Panc1 (cell line): ENCODE results near the gene STRN3. TPM values are rescaled to one million over a fixed set of nuclear protein-coding genes. Genes with fewer than 3 reads are reported as not detected.

ENCODE experiments used
- ATAC-seq: fragments of 200-7000 bp; cut with Tn5 transposase; 2 replicates; pipeline ENCODE4 v1.9.1; 2020; ENCODE audit warnings: mild to moderate bottlenecking, moderate library complexity
- BruUV-seq: library from RNA; stranded (reverse); fragments of 400-500 nt; replicated peaks from 2 replicates; lab custom pipeline; 2021; lab: Mats Ljungman, UMichigan
- CTCF ChIA-PET: fragments of 300-600 bp; sonication (Branson Sonifier 250); formaldehyde crosslinking; loops from one replicate; lab custom pipeline; 2022; ENCODE audit warnings: antibody characterized with exemption; lab: Charles Lee
- POLR2A ChIA-PET: fragments of 300-600 bp; sonication (Branson Sonifier 250); formaldehyde crosslinking; loops from one replicate; lab custom pipeline; 2022; ENCODE audit warnings: antibody characterized with exemption; lab: Charles Lee
- DNase-seq: peaks from one replicate; pipeline ENCODE4 v3.0.0-alpha.2; 2010; ENCODE audit warnings: low read depth, low spot score
- H3K27ac ChIP-seq: 2 replicates; pipeline ENCODE4 v1.5.1; 2011; ENCODE audit warnings: mild to moderate bottlenecking, low read length, inconsistent platforms
- H3K27me3 ChIP-seq: fragments of 200-500 bp; sonication (Bioruptor generic); 2 replicates; pipeline ENCODE4 v1.6.0; 2014; ENCODE audit warnings: low read length, inconsistent platforms; ENCODE audit not compliant: control insufficient read depth, insufficient read depth
- H3K36me3 ChIP-seq: fragments of 200-500 bp; sonication (Bioruptor generic); 2 replicates; pipeline ENCODE4 v1.5.1; 2014; ENCODE audit warnings: inconsistent platforms, mild to moderate bottlenecking, low read length, moderate library complexity; ENCODE audit not compliant: control insufficient read depth, insufficient read depth
- H3K4me1 ChIP-seq: 2 replicates; pipeline ENCODE4 v1.5.1; 2011; ENCODE audit warnings: inconsistent platforms, mild to moderate bottlenecking, low read length, moderate library complexity; ENCODE audit not compliant: control insufficient read depth, insufficient read depth
- H3K4me3 ChIP-seq, 2 experiments: 2 replicates each; pipeline ENCODE4 v1.5.1; 2011 to 2012; ENCODE audit warnings: low read depth in 2 of 2, low read length in 2 of 2, mild to moderate bottlenecking in 2 of 2, inconsistent platforms in 1 of 2, moderate library complexity in 1 of 2
- H3K9me3 ChIP-seq: fragments of 200-500 bp; sonication (Bioruptor generic); 2 replicates; pipeline ENCODE4 v1.5.1; 2014; ENCODE audit warnings: low read depth, mild to moderate bottlenecking, inconsistent platforms, low read length, moderate library complexity; ENCODE audit not compliant: control insufficient read depth, insufficient read depth
- POLR2AphosphoS5 ChIP-seq: IDR thresholded peaks from 2 replicates; pipeline ENCODE4 v1.6.1; 2012; ENCODE audit warnings: mild to moderate bottlenecking, low read depth, low read length, moderate library complexity
- SIN3A ChIP-seq: IDR thresholded peaks from 2 replicates; pipeline ENCODE4 v1.6.1; 2012; ENCODE audit warnings: low read depth, mild to moderate bottlenecking, low read length, moderate library complexity, borderline replicate concordance; ENCODE audit not compliant: insufficient read depth
- TCF7L2 ChIP-seq: IDR thresholded peaks from 2 replicates; pipeline ENCODE4 v1.6.1; 2011; ENCODE audit warnings: mild to moderate bottlenecking, low read depth, low read length, inconsistent platforms
- in situ Hi-C: cut with HindIII; loops from 2 replicates; pipeline ENCODE4 v1.10.0; 2016; ENCODE audit warnings: low sequenced_read_pairs, low pct_unique_long_range_greater_than_20kb
- intact Hi-C: fragments of 100-400 bp; cut with micrococcal nuclease; formaldehyde crosslinking; loops from one replicate; pipeline ENCODE4 v1.10.0; 2022; ENCODE audit not compliant: unreplicated experiment
- total RNA-seq: library from RNA; stranded (reverse); gene quantifications from one replicate; pipeline ENCODE4 v1.2.1, GENCODE V29; 2021; ENCODE audit not compliant: unreplicated experiment
- TF ChIP-seq, protein P1 (sequence below), 2 experiments: IDR thresholded peaks; 2 replicates each; pipeline ENCODE4 v1.6.1; 2011 to 2012; ENCODE audit warnings: low read depth in 2 of 2, control low read depth in 1 of 2, low read length in 1 of 2, mild to moderate bottlenecking in 1 of 2, moderate library complexity in 1 of 2; ENCODE audit not compliant: insufficient read depth in 1 of 2
- TF ChIP-seq, protein P2 (sequence below): fragments of 450-650 bp; IDR thresholded peaks from 2 replicates; pipeline ENCODE4 v1.5.1; 2017; ENCODE audit warnings: mild to moderate bottlenecking

Gene STRN3
- total RNA-seq, 1 experiment from 2014 or later = 29.2 TPM

DNA sequence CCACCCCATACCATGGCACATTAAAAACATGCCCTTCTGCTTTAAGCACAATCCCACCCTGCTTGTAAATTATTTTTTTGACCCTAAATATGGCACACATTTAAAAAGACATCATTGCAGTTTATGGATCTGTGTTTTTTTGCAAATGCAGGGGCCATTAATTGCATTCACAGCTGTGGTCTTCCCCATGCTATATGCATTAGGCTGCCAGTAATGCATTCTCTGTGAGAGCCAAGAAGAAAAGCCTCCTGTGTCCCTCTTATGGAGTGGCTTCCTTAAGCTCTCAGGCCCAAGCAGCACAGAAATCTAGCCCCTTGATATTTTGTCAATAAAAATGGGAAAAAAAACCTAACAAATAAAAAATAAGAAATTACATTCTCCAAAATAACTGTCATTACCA is 172.2 kb downstream of the STRN3 start:
- no peaks in the 10 kb centered on the region for H3K36me3 ChIP-seq
- ATAC-seq = no peak
- no peak for DNase-seq
- POLR2A ChIA-PET = no interaction called here
- intact Hi-C loops (no loop called here), in situ Hi-C loops (no loop called here)
- no peak for TF ChIP-seq POLR2AphosphoS5
- TF ChIP-seq, protein P1, sequence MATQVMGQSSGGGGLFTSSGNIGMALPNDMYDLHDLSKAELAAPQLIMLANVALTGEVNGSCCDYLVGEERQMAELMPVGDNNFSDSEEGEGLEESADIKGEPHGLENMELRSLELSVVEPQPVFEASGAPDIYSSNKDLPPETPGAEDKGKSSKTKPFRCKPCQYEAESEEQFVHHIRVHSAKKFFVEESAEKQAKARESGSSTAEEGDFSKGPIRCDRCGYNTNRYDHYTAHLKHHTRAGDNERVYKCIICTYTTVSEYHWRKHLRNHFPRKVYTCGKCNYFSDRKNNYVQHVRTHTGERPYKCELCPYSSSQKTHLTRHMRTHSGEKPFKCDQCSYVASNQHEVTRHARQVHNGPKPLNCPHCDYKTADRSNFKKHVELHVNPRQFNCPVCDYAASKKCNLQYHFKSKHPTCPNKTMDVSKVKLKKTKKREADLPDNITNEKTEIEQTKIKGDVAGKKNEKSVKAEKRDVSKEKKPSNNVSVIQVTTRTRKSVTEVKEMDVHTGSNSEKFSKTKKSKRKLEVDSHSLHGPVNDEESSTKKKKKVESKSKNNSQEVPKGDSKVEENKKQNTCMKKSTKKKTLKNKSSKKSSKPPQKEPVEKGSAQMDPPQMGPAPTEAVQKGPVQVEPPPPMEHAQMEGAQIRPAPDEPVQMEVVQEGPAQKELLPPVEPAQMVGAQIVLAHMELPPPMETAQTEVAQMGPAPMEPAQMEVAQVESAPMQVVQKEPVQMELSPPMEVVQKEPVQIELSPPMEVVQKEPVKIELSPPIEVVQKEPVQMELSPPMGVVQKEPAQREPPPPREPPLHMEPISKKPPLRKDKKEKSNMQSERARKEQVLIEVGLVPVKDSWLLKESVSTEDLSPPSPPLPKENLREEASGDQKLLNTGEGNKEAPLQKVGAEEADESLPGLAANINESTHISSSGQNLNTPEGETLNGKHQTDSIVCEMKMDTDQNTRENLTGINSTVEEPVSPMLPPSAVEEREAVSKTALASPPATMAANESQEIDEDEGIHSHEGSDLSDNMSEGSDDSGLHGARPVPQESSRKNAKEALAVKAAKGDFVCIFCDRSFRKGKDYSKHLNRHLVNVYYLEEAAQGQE (IDR thresholded peaks at IDR 0.05; ENCODE audit: insufficient read depth in 1 of 2, low read depth in 2 of 2, low read length in 1 of 2) = no peak
- TF ChIP-seq TCF7L2 = no peak
- TF ChIP-seq, protein P2, sequence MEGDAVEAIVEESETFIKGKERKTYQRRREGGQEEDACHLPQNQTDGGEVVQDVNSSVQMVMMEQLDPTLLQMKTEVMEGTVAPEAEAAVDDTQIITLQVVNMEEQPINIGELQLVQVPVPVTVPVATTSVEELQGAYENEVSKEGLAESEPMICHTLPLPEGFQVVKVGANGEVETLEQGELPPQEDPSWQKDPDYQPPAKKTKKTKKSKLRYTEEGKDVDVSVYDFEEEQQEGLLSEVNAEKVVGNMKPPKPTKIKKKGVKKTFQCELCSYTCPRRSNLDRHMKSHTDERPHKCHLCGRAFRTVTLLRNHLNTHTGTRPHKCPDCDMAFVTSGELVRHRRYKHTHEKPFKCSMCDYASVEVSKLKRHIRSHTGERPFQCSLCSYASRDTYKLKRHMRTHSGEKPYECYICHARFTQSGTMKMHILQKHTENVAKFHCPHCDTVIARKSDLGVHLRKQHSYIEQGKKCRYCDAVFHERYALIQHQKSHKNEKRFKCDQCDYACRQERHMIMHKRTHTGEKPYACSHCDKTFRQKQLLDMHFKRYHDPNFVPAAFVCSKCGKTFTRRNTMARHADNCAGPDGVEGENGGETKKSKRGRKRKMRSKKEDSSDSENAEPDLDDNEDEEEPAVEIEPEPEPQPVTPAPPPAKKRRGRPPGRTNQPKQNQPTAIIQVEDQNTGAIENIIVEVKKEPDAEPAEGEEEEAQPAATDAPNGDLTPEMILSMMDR = no peak
- TF ChIP-seq SIN3A = no peak
- CTCF ChIA-PET = no interaction called here
- no peak overlapping the region for H3K27ac ChIP-seq
- H3K4me1 ChIP-seq = no peaks in the 10 kb centered on the region
- no TSS peak for BruUV-seq
- H3K27me3 ChIP-seq = peaks cover 2% of the 10 kb centered on the region; the same call in 1 of the 2 replicates
- no peaks in the 10 kb centered on the region for H3K9me3 ChIP-seq
- no peak overlapping the region for H3K4me3 ChIP-seq

DNA sequence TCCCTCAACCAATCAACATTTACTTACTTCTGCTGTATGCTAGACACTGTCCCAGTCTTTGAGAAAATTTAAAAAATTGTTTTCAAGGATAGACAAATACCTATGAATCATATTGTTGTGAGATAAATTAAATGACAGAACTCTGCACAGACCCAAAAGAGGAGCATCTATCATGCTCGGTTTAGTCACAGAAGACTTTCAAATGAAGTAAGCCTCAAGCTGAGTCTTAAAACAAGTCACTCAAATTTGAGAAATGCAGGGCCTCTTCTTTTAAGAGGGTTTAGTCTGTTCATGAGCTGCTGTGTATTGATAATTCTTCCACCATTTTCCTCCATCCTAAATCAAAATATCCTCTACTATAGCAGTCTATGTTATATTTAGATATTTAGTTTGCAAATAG is 176.2 kb downstream of the STRN3 start:
- H3K9me3 ChIP-seq = no peaks in the 10 kb centered on the region
- intact Hi-C loops (no loop called here), in situ Hi-C loops (no loop called here)
- DNase-seq = no peak
- TF ChIP-seq, protein P1 (IDR thresholded peaks at IDR 0.05; ENCODE audit: insufficient read depth in 1 of 2, low read depth in 2 of 2, low read length in 1 of 2) = no peak
- TF ChIP-seq, protein P2 = no peak
- TF ChIP-seq SIN3A (no peak), TCF7L2 (no peak), POLR2AphosphoS5 (no peak)
- H3K4me3 ChIP-seq = no peak overlapping the region
- H3K27ac ChIP-seq = no peak overlapping the region
- peaks cover 2% of the 10 kb centered on the region; the same call in 1 of the 2 replicates for H3K27me3 ChIP-seq
- no peak for ATAC-seq
- no peaks in the 10 kb centered on the region for H3K36me3 ChIP-seq
- no TSS peak for BruUV-seq
- ChIA-PET POLR2A (no interaction called here), CTCF (no interaction called here)
- no peaks in the 10 kb centered on the region for H3K4me1 ChIP-seq
